ELF-1 (cell line): ENCODE results near the gene LINGO1.
A peak's percentile ranks its signal among the peaks of the same experiment; 100 is the strongest.

Experiments used
- DNase-seq: peaks from one replicate; pipeline ENCODE4 v3.0.0-alpha.2; 2016; ENCODE audit warnings: low read depth, low spot score

LINGO1 gene

DNA sequence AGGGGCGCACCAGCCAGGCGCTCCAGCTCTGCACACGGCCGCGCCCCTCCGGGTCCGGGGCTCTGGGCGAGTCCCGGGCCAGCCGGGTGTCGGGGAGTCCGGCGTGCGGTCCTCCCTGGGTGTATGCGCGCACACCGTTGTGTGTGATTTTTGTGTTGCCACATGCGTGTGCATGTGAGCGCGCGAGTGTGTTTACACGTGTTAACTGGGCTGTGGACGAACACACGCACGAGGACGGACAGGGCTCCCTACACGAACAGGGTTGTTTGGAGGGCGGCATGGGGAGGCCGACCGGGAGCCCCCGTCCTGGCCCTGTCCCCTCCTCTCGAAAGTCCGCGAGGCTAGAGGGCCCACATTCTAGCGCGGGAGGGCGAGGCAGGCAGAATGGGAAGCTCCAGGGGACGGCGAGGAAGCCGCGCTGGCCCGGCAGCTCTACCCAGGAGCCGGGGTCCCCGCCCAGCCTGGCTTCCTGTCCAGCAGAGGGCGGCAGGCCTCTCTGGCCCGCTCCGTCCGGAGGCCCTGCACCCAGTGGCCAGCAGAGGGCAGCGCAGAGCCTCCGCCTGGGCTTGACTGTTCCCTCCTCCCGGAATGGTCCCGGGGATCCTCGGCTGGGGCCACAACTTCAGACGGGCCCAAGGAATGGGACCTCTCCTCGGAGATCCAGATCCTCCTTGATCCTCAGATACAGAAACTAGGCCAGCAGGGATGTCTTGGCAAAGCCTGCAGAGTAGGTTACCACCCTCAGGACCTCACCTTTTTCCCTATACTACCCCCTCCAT lies 611 bp upstream of the LINGO1 start:
- DNase-seq = peak; percentile 98

DNA sequence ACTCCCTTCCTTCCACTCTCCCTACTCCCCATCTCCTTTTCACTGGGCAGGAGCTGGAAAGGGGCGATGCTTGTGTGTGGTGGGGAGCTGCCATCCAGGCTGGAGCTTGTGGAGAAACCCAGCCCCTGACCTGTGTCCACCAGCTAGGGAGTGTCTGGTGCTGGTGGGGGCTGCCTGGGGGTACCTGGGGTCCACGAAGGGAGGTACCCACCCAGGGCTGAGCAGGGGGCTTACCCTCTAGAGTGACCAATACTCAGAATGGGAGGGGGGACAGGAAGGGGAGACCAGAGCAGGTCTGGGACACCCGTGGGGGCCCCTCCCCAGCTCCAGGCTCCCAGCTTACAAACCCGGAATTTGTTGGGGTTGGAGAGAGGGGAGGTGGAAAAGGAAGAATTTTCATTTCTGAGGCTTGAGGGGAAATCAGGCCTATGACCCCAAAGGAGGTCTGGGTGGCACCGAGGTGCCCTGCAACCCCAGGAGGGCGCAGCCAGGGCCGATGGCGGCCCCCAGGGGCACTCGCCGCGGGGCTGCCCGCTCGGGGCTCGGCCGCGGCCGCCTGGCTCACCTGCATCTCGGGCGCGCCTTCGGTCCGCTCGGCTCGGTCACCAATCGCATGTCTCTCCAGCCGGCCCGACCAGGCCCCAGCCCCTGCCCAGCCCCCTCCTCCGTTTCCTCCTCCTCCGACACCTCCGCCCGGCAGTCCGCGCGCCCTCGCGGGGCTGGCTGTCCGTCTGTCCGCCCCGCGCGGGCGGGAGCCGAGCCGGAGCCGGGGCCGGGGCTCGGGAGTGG lies 773 bp downstream of the LINGO1 start:
- DNase-seq = no peak

DNA sequence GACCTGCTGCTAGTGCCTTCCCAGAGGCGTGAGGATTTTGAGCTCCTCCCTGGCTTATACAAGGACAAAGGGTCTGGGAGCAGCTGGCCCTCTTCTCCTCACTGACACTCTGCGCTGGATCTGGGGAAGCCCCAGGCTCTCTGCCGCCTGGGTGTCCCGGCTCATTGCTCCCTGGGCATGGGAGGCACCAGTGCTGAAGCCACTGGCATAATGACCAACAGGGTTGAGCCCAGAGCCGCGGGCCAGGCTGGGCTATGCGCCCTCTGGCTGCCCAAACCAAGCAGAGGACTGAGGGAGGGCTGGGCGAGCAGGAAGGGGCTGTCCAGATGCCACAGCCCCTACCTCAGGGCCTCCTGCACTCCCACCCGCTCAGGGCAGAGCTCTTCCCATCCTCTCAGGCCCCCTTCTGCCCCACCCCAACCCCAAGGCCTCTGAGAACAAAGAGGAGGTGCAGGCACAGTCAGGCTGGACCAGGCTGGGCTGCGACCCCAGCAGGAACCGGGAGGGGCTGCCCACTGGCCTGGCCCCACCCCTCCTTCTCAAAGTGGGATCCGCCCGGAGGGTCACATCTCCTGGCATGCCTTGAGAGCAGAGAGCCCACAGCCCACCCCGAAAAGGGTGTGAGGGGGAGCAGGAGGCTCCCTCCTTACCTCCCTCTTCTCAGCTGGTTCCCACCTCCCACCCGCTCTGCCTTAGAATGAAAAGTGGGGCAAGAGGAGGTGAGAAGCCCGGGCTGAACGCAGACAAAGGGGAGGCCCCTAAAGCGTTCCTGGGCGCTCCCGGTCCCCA lies 1.6 kb downstream of the LINGO1 start:
- DNase-seq = peak; percentile 62

DNA sequence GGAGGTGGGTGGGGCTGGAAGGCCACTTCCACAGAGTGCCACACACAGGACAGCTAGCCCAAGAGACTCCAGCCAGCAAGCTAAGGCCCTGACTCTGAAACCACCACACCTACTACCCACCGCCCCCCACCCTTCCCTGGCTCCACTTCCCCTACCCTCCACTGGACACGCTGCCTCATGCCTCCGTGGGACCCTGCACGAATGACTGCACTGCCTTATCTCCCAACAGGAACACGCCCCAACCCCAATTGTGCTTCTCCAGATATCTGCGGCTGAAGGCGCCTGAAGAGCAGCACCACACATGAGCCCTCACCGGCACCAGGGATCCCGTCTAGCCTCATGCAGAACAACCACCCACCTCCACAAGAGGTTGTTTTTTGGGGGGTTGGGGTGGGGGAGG lies 2.7 kb downstream of the LINGO1 start:
- DNase-seq = no peak

DNA sequence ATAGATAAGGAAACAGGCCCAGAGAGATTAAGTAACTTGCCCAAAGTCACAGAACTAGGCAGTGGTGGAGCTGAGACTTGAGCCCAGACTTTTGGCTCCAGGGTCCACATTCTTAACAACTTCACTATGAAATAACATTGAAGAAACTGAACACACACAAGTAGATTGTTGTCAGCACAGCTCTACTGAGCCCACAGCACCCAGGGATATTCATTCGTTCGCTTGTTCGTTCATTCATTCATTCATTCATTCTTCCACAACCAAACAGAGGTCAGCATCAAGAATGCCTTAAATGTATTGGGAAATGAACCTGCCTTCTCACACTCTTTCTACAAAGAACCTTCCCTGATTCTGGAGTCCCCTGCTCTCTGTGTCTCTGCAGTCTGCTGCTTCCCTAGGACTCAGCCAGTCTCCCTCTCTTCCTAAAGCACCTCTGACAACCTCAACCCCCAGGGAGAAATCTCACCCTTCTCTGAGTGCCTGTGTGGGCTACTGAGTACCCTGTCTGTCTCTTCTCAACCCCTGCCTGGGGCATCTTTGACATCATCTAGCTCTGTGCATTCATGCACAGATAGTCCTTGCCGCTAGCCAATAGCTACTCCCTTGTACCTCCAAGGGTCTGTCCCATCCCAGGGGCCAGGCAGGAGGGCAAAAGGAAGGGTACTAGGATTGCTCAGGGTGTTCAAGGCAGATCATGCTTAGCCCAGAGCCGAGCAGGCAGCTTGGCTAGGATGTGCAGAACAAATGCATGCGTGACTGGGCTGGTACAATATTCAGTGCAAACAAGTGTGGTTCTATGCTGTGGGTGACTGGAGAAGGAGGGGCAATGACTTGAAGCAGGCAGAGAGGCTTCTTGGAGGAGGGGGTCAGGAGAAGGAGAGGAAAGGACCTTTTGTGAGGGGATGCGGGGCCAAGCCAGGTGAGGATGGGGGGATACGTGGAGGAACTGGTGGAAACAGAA lies 3.4 kb downstream of the LINGO1 start:
- DNase-seq = peak; percentile 60

DNA sequence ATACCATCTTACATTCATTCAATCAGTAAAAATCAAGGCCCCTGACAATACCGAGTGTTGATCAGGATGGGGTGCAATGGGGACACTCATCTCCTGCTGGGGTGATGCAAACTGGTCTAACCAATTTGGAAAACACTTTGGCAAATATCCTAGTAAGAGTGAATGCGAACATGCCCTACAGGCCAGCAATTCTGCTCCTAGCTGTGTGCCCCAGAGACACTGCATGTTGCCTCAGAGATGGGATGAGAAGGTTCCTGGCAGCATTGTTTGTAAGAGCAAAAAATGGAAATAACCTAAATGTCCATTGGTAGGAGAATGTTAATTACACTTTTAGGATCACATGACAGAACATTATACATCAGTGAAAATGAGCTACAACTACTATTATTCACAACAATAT lies 4.7 kb downstream of the LINGO1 start:
- no peak for DNase-seq

DNA sequence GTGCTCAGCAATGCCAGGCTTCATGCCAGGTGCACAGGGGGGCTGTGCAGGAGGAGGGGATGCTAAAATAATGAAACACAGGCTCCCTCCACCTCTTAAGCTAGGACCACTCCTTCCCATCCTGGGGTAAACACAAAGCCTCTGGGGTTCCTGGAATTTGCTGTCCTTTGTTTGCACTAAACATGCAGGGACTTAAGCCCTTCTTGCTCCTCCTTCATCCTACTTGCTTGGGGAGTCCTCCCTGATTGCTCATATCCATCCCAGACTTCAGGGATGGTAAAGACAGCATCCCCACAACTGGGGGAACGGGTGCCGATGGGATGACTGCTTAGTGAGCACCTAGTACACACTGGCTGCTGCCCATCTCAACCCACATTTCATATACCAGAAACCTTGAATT lies 5.1 kb downstream of the LINGO1 start:
- no peak for DNase-seq

DNA sequence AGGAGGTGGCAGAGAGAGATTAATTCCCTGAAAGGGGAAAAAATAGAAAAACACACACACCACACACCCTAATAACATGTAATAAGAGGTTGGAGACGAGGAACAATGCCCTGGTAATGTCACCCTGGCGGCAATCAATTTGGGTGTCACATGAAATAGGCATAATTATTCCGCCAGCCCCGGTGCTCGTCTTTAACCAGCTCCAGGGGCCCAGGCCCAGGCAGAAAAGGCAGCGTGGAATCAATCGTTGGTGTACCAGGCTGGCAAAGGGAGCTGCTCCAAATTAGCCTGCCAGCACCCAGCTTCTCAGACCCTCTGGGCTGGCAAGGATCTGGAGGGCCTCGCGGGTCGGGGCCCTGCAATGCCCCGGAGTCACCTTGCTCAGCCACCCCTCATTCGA lies 5.6 kb downstream of the LINGO1 start:
- no peak for DNase-seq

DNA sequence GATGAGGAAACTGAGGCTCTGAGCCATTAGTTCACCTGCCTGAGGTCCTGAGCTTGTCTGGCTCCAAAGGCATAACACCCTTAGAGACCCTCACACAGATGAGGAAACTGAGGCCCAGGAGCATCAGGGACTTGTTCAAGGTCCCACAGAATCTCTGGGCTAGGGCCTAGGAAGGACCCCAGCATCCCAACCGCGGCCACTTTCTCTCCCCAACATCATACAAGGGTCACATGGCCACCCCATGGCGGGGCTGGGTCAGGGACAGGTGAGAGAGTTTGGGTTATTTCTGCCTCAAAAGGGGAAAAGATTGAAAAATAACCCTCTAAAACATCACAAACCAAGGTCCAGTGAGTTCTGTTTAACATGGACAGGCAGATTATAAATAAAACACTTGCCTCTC lies 6.7 kb downstream of the LINGO1 start:
- no peak for DNase-seq

DNA sequence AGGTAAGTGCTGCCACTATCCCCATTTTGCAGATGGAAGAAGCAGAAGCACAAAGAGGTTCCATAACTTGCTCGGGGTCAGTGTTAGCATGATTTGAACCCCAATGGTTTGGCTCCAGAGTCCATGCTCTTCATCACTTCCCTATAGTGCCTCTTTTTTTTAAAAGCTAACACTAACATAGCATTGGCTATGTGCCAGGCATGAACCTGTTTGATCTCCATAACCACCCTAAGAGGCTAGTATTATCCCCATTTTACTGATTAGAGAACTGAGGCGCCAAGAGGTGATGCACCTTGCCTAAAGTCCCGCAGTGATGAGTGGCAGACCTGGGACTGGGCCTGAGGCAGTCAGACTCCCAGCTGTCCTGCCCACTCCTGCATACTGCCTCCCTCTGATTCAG lies 7.3 kb downstream of the LINGO1 start:
- DNase-seq = no peak

DNA sequence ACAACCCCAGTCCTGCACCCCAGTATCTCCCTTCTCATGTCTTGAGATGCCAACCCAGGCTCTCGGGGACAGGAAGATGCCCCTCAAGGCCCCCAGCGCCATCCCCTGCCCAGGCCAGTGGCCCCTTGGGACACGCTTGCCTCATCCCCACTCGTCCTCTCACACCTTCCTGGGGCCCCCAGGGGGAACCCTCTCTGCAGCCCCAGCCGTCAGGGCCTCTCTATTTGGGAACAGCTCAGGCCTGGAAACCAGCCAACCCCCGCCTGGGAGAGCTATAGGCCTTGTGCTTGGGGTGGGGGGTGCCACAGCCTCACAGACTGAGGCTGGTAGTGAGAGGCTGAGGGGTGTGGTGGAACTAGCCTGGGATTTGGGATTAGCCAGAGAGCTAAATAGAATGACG lies 7.8 kb downstream of the LINGO1 start:
- DNase-seq = no peak

DNA sequence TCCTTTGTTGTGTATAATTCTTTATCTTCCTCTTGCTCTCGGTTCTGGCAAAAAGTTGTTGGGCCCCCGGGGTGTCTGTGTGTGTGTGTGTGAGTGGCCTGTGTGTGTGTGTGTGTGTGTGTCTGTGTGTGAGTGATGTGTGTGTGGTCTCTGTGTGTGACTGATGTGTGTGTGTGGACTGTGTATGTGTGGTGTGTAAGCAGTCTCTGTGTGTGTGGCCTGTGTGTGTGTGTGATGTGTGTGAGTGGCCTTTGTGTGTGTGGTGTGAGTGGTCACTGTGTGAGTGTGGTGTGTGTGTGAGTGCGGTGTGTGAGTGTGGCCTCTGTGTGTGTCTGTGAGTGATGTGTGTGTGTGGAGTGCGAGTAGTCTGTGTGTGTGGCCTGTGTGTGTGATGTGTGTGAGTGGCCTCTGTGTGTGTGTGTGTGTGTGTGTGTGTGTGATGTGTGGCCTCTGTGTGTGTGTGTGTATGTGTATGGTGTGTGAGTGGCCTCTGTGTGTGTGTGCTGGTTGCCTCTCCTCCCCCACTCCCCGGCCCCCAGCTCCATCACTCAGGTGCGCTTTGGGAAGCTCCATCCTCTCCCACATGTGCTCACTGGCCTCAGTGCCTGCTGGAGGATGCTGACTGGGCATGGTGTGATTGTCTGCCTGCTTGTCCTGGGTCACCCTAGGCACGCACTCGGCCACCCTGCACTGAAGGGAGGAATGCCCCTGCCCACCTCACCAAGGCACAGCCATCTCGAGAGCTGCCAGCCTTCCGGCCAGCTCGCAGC lies 8.8 kb downstream of the LINGO1 start:
- no peak for DNase-seq

DNA sequence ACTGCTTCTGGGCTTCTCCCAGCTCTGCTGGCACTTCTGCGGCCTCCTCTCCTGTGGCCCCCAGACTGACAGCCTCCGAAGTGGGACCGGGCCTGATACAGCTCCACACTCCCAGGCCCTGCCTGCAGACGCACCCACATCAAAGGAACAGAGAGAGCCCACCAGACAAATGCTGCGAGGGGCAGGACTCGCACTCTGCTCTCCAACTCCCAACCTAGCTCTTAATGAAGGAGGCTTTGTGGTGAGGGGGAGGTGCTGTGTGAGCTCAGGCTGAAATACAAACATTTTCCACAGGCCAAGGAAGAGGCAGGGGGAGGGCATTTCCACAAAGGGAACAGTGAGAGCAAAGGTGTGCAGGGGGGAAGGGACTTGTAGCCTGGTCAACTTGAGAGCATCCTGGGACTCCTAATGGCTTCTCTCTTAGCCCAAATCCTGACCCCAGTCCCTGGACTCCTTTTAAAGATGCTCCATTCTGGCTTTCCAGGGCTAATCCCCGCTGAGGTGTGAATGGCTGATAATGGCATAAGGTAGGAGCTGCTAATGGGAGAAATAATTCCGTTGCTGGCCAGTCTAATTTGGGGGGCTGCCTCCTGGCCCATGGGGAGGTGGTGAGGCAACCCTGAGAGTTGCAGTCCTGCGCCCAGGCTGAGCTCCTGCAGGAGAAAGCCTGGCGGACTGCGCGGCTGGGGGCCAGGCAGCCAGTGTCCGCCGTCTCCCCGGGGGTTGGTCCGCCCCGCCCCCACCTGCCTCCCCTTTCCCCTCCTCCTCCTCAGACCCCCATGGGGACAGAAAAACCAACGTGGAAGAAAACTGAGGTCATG lies 9.6 kb downstream of the LINGO1 start:
- peak; percentile 67 for DNase-seq

DNA sequence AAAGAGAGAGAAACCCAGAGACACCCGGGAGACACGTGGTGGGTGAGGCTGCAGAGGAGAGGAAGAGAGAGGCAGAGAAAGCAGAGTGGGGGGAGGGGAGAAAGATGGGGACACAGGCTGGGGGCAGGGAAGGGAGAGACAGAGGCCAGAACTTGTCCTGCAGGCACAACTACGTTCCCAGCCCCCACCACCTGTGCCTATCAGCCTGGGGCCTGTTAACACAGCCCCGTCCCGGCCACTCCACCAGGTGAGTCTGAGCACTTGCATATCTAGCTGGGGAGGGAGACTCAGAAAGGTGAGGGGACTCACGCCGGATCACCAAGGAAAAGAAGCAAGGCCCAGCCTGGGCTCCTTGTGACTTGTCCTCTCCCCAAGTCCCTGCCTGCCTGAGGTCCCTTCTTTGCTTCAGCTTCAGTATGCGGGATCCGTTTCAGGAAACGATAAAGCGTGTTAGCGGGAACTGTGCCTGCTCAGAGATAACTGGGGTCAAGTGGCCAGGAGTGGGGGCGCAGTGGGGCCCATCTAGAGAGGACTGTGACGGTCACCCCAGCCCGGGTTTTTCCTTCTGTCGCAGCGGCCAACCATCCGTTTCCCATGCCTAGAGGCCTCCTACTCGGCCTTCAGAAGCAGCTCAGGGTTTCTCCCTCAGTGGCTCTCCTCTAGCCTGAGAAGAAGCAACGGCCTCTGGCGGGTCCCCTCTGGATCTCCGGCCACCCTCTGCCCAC lies 10.3 kb downstream of the LINGO1 start:
- peak; percentile 80 for DNase-seq

DNA sequence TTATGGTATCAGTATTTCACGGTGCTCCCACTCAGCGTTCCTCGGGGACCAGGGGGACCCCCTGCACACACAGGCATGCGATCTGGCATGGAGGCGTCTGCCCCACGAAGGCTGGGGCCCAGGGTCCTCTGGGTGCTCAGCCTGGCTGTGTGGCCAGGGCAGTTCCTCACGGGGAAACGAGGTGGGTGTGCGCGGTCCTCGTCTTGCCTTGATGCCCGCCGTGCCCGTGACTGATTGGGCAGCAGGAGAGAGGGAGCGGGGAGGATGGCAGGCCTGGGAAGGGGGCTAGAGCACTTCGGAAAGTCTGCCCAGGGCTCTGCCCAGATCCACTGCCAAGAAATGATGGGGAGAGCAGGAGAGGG lies 10.9 kb downstream of the LINGO1 start:
- DNase-seq = no peak

DNA sequence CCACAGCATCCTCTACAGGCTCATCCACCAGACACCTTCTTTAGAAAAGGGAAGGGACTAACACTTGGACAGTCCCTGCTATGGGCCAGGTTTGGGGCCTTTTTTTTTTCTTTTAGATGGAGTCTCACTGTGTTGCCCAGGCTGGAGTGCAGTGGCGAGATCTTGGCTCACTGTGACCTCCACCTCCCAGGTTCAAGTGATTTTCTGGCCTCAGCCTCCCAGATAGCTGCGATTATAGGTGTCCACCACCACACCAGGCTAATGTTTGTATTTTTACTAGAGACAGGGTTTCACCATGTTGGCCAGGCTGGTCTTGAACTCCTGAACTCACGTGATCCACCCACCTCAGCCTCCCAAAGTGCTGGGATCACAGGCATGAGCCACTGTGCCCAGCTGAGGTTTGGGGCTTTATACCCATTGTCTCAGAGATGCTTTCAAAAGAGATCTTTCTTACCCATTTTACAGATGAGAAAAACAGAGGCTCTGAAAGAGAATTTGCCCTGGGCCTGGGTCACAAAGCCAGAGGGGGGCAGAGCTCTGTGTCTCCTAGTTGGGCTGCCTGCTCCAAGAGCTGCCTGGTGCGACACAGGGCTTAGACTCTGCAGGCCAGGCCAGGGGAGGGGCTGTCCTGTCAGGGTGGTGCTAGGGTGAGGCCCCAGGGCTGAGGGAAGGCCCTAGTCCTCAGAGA lies 11.6 kb downstream of the LINGO1 start:
- no peak for DNase-seq

DNA sequence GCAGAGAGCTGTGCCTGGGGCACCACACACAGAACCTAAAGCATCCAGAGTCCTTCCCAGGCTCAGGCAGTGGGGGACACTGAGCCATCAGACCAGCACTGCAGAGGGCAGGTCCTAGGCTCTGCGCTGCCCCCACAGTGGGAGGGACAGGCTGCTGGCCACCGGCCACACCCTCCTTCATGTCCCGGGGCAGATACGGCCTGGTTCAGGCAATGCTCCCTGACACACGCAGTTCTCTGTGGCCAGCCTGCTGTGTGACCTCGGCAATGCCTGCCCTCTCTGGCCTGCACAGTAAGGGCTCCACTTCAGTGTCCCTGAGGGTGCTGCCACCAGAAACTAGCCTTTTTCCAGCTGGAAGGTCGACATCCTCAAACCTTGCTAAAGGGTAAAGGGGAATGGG lies 12.4 kb downstream of the LINGO1 start:
- peak; percentile 80 for DNase-seq

DNA sequence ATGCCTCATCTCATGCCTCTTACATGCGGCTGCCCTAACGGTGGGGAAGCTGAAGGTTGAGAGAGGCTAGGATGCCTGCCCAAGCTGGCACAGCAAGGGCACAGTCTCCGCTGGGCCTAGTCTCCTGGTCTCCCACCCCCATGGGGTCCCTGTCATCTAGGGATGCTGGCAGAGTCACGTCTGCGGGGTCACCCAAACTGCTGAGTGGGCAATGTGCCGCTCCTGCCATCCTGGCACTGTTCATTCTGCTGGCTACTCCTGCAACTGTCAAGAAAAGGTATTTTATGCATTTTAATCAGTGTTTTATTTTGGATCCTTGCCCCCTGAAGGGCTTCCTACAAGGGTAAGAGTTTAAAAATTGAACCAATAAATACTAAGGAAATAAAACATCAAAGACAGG lies 12.8 kb downstream of the LINGO1 start:
- no peak for DNase-seq
